A549 (cell line): ENCODE measurements around the gene CDK5R1. TPM values are rescaled to one million over a fixed set of nuclear protein-coding genes. Genes with fewer than 3 reads are reported as not detected.

ENCODE experiments used
- ATAC-seq, 2 experiments: fragments of 200-7000 bp in 1 of 2; fragments of >200 bp in 1 of 2; cut with Nextera tagmentation in 1 of 2; cut with Tn5 transposase in 1 of 2; 3 replicates each; pipeline versions ENCODE4 v1.8.0 to v1.9.1; 2018 to 2020; ENCODE audit warnings: mild to moderate bottlenecking in 1 of 2, moderate library complexity in 1 of 2
- CTCF ChIA-PET: fragments of 300-600 bp; sonication (Branson Sonifier 250); formaldehyde crosslinking; extraction: SDS; loops from one replicate; lab custom pipeline; 2021; ENCODE audit warnings: antibody characterized with exemption, inconsistent platforms; lab: Yijun Ruan, JAX
- POLR2A ChIA-PET: fragments of 350-600 bp; formaldehyde crosslinking; extraction: SDS; loops from one replicate; lab custom pipeline; 2021; ENCODE audit warnings: antibody characterized with exemption, inconsistent platforms; lab: Yijun Ruan, JAX
- DNase-seq, 2 experiments: peaks; one replicate each; pipeline versions ENCODE4 v3.0.0 to v3.0.0-alpha.2; 2011 to 2016; ENCODE audit warnings: low read depth in 1 of 2, low spot score in 1 of 2
- FAIRE-seq: peaks from 2 replicates; lab custom pipeline; 2011; peaks lifted over from hg19 to GRCh38; lab: Jason Lieb, UNC
- H3K27ac ChIP-seq, 2 experiments: fragments of >200 bp; sonication (Bioruptor Twin); formaldehyde crosslinking; 3 replicates each; pipeline ENCODE4 v1.5.1; 2016 to 2017
- H3K4me1 ChIP-seq: fragments of >200 bp; sonication (Bioruptor Twin); formaldehyde crosslinking; 3 replicates; pipeline ENCODE4 v1.6.1; 2016
- H3K4me2 ChIP-seq: fragments of >200 bp; sonication (Bioruptor Twin); formaldehyde crosslinking; 3 replicates; pipeline ENCODE4 v1.6.1; 2016
- H3K4me3 ChIP-seq: fragments of >200 bp; sonication (Bioruptor Twin); formaldehyde crosslinking; 3 replicates; pipeline ENCODE4 v1.5.1; 2016
- H3K9me3 ChIP-seq: fragments of >200 bp; sonication (Bioruptor Twin); formaldehyde crosslinking; 3 replicates; pipeline ENCODE4 v1.6.1; 2016
- BHLHE40 ChIP-seq: IDR thresholded peaks from 2 replicates; pipeline ENCODE4 v1.6.1; 2012; ENCODE audit warnings: low read depth, low read length, inconsistent platforms
- CBX2 ChIP-seq: fragments of 200-600 bp; sonication (generic); IDR thresholded peaks from 2 replicates; pipeline ENCODE4 v1.6.1; 2016; ENCODE audit warnings: low read depth, mild to moderate bottlenecking, borderline replicate concordance
- CBX8 ChIP-seq: fragments of 200-600 bp; sonication (generic); IDR thresholded peaks from 2 replicates; pipeline ENCODE4 v1.6.1; 2016
- CHD2 ChIP-seq: fragments of 150-350 bp; IDR thresholded peaks from 2 replicates; pipeline ENCODE4 v1.6.1; 2014; ENCODE audit warnings: low read length; ENCODE audit not compliant: partially characterized antibody
- EP300 ChIP-seq, 2 experiments: fragments of >200 bp; sonication (Bioruptor Twin); formaldehyde crosslinking; IDR thresholded peaks; 2 replicates in 1 of 2; 3 replicates in 1 of 2; pipeline ENCODE4 v1.6.1; 2016 to 2017
- FOSB ChIP-seq: fragments of 250-450 bp; sonication (Bioruptor Pico); IDR thresholded peaks from 2 replicates; pipeline ENCODE4 v1.5.0; 2020; ENCODE audit warnings: mild to moderate bottlenecking, moderate library complexity
- FOSL2 ChIP-seq, 2 experiments: fragments of 450-650 bp in 1 of 2; fragments of >200 bp in 1 of 2; sonication (Bioruptor Twin) in 1 of 2; formaldehyde crosslinking; IDR thresholded peaks; 2 replicates each; pipeline versions ENCODE4 v1.5.0 to v1.6.1; 2016 to 2020; ENCODE audit warnings: mild to moderate bottlenecking in 1 of 2, moderate library complexity in 1 of 2
- GATA3 ChIP-seq: IDR thresholded peaks from 2 replicates; pipeline ENCODE4 v1.6.1; 2012; ENCODE audit warnings: borderline replicate concordance
- HDAC2 ChIP-seq: fragments of 200-600 bp; sonication (generic); IDR thresholded peaks from 2 replicates; pipeline ENCODE4 v1.6.1; 2016
- HES2 ChIP-seq: fragments of >200 bp; sonication (Bioruptor Twin); formaldehyde crosslinking; IDR thresholded peaks from 2 replicates; pipeline ENCODE4 v1.6.1; 2016
- KDM1A ChIP-seq: fragments of 200-600 bp; sonication (generic); IDR thresholded peaks from 2 replicates; pipeline ENCODE4 v1.6.1; 2016; ENCODE audit warnings: low read depth, mild to moderate bottlenecking
- MAZ ChIP-seq: fragments of 150-350 bp; IDR thresholded peaks from 2 replicates; pipeline ENCODE4 v1.6.1; 2014; ENCODE audit warnings: antibody characterized with exemption, low read depth, low read length, borderline replicate concordance
- NPAS2 ChIP-seq: fragments of 250-450 bp; sonication (Bioruptor Pico); IDR thresholded peaks from 2 replicates; pipeline ENCODE4 v1.8.0; 2022; ENCODE audit warnings: mild to moderate bottlenecking, moderate library complexity, borderline replicate concordance
- PHF8 ChIP-seq: fragments of 200-600 bp; sonication (generic); IDR thresholded peaks from 2 replicates; pipeline ENCODE4 v1.6.1; 2016; ENCODE audit warnings: low read depth, mild to moderate bottlenecking, antibody characterized with exemption, moderate library complexity, borderline replicate concordance
- RCOR1 ChIP-seq: fragments of 150-350 bp; IDR thresholded peaks from 2 replicates; pipeline ENCODE4 v1.6.1; 2014; ENCODE audit warnings: antibody characterized with exemption, low read length, low read depth
- RNF2 ChIP-seq: fragments of 200-600 bp; sonication (generic); IDR thresholded peaks from 2 replicates; pipeline ENCODE4 v1.6.1; 2016; ENCODE audit warnings: low read depth, mild to moderate bottlenecking, antibody characterized with exemption, moderate library complexity, borderline replicate concordance
- ZFP36 ChIP-seq: fragments of 450-650 bp; IDR thresholded peaks from 2 replicates; pipeline ENCODE4 v1.6.1; 2014; ENCODE audit warnings: borderline replicate concordance; ENCODE audit not compliant: partially characterized antibody
- ZNF302 ChIP-seq: fragments of 250-450 bp; sonication (Bioruptor Pico); IDR thresholded peaks from 2 replicates; pipeline ENCODE4 v1.9.0; 2021; ENCODE audit warnings: inconsistent platforms, mild to moderate bottlenecking, moderate library complexity
- WGBS: methylation state at CpG from one replicate; pipeline ENCODE4 v1.1.6; 2017; ENCODE audit errors: missing lambda C conversion rate; 5-methylcytosine and 5-hydroxymethylcytosine counted together
- polyA plus RNA-seq, 4 experiments: library from polyadenylated mRNA; depleted of rRNA in 3 of 4; stranded (reverse); fragments of >200 nt; fragmentation: RNase III in 1 of 4; extraction: RNeasy Plus Mini Kit Qiagen cat#74134 plus additional on column Dnase treatment in 1 of 4; gene quantifications; 2 replicates in 3 of 4; 3 replicates in 1 of 4; pipeline ENCODE4 v1.2.3, GENCODE V29; 2011 to 2017
- TF ChIP-seq, protein P1 (sequence below): fragments of 250-450 bp; sonication (Bioruptor Pico); IDR thresholded peaks from 2 replicates; pipeline ENCODE4 v1.5.0; 2020; ENCODE audit warnings: low read depth, mild to moderate bottlenecking, moderate library complexity
- TF ChIP-seq, protein P2 (sequence below): IDR thresholded peaks from 2 replicates; pipeline ENCODE4 v1.6.1; 2012
- TF ChIP-seq, protein P3 (sequence below): fragments of 200-600 bp; sonication (generic); IDR thresholded peaks from 2 replicates; pipeline ENCODE4 v1.6.1; 2016; ENCODE audit warnings: antibody characterized with exemption, mild to moderate bottlenecking, moderate library complexity
- TF ChIP-seq, protein P4 (sequence below): fragments of 250-450 bp; sonication (Bioruptor Pico); IDR thresholded peaks from 2 replicates; pipeline ENCODE4 v1.5.0; 2021; ENCODE audit warnings: mild to moderate bottlenecking, moderate library complexity, borderline replicate concordance

Gene CDK5R1
- polyA plus RNA-seq, 2 of the 4 experiments (the other 2 are of a cell fraction), result 0.93 to 2.8 TPM

GRCh38 chr17:32451879-32452278 is 34.9 kb upstream of the CDK5R1 start:
- ATAC-seq (no peak), DNase-seq (no peak), FAIRE-seq (no peak)
- WGBS, result 84% methylated on average over 2 of the region's 2 CpGs
- Histone ChIP-seq H3K4me2 (no peak overlapping the region), H3K4me1 (peaks cover 6% of the 10 kb centered on the region; the same call in 2 of the 3 replicates), H3K9me3 (no peaks in the 10 kb centered on the region), H3K27ac (no peak overlapping the region), H3K4me3 (no peak overlapping the region)
- TF ChIP-seq CHD2, result no peak
- no peak for TF ChIP-seq PHF8
- TF ChIP-seq ZFP36, result no peak
- TF ChIP-seq BHLHE40, result no peak
- no peak for TF ChIP-seq ZNF302 (CRISPR knock-in tag)
- TF ChIP-seq KDM1A, result no peak
- TF ChIP-seq MAZ, result no peak
- TF ChIP-seq HES2, result no peak
- no peak for TF ChIP-seq NPAS2 (CRISPR knock-in tag)
- no peak for TF ChIP-seq RNF2
- no peak for TF ChIP-seq GATA3
- ChIA-PET POLR2A (no interaction called here), CTCF (interaction anchor here (9.8 kb wide), 1 partner anchor 12 kb away, joined by 138 read pairs; no protein-coding TSS in a partner anchor)

GRCh38 chr17:32452281-32452680 is 34.5 kb upstream of the CDK5R1 start:
- DNase-seq (no peak), ATAC-seq (no peak)
- WGBS, result 92% methylated on average over 1 of the region's 1 CpG
- Histone ChIP-seq H3K4me2 (no peak overlapping the region), H3K9me3 (no peaks in the 10 kb centered on the region)
- ChIA-PET CTCF (interaction anchor here (2.1 to 9.8 kb wide), 3 partner anchors 8 to 11 kb away, joined by 15 to 138 read pairs (median 21); partner anchors contain the start of gene PSMD11), POLR2A (no interaction called here)
- TF ChIP-seq, protein P1, sequence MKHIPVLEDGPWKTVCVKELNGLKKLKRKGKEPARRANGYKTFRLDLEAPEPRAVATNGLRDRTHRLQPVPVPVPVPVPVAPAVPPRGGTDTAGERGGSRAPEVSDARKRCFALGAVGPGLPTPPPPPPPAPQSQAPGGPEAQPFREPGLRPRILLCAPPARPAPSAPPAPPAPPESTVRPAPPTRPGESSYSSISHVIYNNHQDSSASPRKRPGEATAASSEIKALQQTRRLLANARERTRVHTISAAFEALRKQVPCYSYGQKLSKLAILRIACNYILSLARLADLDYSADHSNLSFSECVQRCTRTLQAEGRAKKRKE (CRISPR knock-in tag), result no peak
- TF ChIP-seq FOSB (CRISPR knock-in tag) (no peak), EP300 (IDR thresholded peaks at IDR 0.05) (no peak), NPAS2 (CRISPR knock-in tag) (no peak), CBX8 (no peak), RCOR1 (no peak), CBX2 (no peak), HDAC2 (no peak), KDM1A (no peak), FOSL2 (IDR thresholded peaks at IDR 0.05) (no peak), FOSL2 (CRISPR knock-in tag; IDR thresholded peaks at IDR 0.05) (no peak)
- TF ChIP-seq, protein P2, sequence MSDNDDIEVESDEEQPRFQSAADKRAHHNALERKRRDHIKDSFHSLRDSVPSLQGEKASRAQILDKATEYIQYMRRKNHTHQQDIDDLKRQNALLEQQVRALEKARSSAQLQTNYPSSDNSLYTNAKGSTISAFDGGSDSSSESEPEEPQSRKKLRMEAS, result no peak
- TF ChIP-seq, protein P3, sequence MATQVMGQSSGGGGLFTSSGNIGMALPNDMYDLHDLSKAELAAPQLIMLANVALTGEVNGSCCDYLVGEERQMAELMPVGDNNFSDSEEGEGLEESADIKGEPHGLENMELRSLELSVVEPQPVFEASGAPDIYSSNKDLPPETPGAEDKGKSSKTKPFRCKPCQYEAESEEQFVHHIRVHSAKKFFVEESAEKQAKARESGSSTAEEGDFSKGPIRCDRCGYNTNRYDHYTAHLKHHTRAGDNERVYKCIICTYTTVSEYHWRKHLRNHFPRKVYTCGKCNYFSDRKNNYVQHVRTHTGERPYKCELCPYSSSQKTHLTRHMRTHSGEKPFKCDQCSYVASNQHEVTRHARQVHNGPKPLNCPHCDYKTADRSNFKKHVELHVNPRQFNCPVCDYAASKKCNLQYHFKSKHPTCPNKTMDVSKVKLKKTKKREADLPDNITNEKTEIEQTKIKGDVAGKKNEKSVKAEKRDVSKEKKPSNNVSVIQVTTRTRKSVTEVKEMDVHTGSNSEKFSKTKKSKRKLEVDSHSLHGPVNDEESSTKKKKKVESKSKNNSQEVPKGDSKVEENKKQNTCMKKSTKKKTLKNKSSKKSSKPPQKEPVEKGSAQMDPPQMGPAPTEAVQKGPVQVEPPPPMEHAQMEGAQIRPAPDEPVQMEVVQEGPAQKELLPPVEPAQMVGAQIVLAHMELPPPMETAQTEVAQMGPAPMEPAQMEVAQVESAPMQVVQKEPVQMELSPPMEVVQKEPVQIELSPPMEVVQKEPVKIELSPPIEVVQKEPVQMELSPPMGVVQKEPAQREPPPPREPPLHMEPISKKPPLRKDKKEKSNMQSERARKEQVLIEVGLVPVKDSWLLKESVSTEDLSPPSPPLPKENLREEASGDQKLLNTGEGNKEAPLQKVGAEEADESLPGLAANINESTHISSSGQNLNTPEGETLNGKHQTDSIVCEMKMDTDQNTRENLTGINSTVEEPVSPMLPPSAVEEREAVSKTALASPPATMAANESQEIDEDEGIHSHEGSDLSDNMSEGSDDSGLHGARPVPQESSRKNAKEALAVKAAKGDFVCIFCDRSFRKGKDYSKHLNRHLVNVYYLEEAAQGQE, result no peak
- TF ChIP-seq, protein P4, sequence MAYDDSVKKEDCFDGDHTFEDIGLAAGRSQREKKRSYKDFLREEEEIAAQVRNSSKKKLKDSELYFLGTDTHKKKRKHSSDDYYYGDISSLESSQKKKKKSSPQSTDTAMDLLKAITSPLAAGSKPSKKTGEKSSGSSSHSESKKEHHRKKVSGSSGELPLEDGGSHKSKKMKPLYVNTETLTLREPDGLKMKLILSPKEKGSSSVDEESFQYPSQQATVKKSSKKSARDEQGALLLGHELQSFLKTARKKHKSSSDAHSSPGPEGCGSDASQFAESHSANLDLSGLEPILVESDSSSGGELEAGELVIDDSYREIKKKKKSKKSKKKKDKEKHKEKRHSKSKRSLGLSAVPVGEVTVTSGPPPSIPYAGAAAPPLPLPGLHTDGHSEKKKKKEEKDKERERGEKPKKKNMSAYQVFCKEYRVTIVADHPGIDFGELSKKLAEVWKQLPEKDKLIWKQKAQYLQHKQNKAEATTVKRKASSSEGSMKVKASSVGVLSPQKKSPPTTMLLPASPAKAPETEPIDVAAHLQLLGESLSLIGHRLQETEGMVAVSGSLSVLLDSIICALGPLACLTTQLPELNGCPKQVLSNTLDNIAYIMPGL, result no peak
- TF ChIP-seq, all 56 proteins: peak for 0
- H3K4me1 ChIP-seq, result peaks cover 2% of the 10 kb centered on the region; the same call in 2 of the 3 replicates
- no peak overlapping the region for H3K27ac ChIP-seq
- H3K4me3 ChIP-seq, result no peak overlapping the region
- FAIRE-seq, result peak; percentile 65
